ENCODE measurements around the gene MMS22L. TPM values are rescaled to one million over a fixed set of nuclear protein-coding genes. Genes with fewer than 3 reads are reported as not detected.

MMS22L gene
- total and polyA plus RNA-seq, 2 experiments from 2014 or later, result 11.7 to 49.5 TPM

DNA sequence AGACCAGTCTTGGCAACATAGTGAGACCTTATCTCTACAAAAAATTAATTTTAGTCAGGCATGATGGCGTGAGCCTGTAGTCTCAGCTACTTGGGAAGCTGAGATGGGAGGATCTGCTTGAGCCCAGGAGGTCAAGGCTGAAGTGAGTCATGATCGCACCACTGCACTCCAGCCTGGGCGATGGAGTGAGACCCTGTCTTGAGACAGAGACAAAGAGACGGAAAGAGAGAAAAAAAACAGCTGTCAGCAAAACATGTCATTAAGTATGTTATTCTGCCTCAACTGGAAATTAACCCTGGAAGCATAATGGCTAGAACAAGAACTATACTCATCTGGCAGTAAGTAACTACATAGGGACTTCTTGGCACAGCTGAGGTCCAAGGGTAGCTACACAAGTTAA lies 7.2 kb downstream of the MMS22L start:
- Histone ChIP-seq H3K36me3 (ENCODE audit: insufficient read depth) (peaks cover 25% of the 10 kb centered on the region), H3K9me2 (ENCODE audit: insufficient read depth) (no peaks in the 10 kb centered on the region), H3K27ac (ENCODE audit: low read depth) (no peak overlapping the region), H3K27me3 (ENCODE audit: insufficient read depth) (no peaks in the 10 kb centered on the region), H3K4me1 (ENCODE audit: insufficient read depth) (no peaks in the 10 kb centered on the region), H3K79me2 (replicated peaks; ENCODE audit: insufficient read depth) (peaks cover 61% of the 10 kb centered on the region), H3K4me2 (no peak overlapping the region), H4K20me1 (replicated peaks; ENCODE audit: insufficient read depth) (peaks cover 13% of the 10 kb centered on the region; the same call in 1 of the 2 replicates), H2AFZ (no peak overlapping the region), H3K4me3 (no peak overlapping the region), H3F3A (replicated peaks; ENCODE audit: low read depth) (no peaks in the 10 kb centered on the region)
- Mint-ChIP-seq H3K36me3 (ENCODE audit: low read depth) (peaks cover 79% of the 10 kb centered on the region), H3K27me3 (ENCODE audit: insufficient read depth, low read depth, poor library complexity) (no peaks in the 10 kb centered on the region), H3K4me3 (no peak overlapping the region), H3K4me1 (peaks cover 2% of the 10 kb centered on the region; the same call in 1 of the 3 replicates), H3K9me3 (no peaks in the 10 kb centered on the region), H3K27ac (no peak overlapping the region)
- DNase-seq (ENCODE audit: low spot score) (no peak), ATAC-seq (no peak)
- TF ChIP-seq JUNB (IDR thresholded peaks at IDR 0.05; ENCODE audit: unreplicated experiment), result no peak
- TF ChIP-seq NANOG (IDR thresholded peaks at IDR 0.05; ENCODE audit: borderline replicate concordance), result no peak
- no peak for TF ChIP-seq ZNF114 (CRISPR knock-in tag; IDR thresholded peaks at IDR 0.05)
- TF ChIP-seq STAT1 (IDR thresholded peaks at IDR 0.05; ENCODE audit: unreplicated experiment), result no peak
- TF ChIP-seq POLR2AphosphoS5 (IDR thresholded peaks at IDR 0.05; ENCODE audit: low read depth), result no peak
- no peak for TF ChIP-seq ETS1 (IDR thresholded peaks at IDR 0.05)
- no peak for TF ChIP-seq REST (IDR thresholded peaks at IDR 0.05; ENCODE audit: unreplicated experiment)
- no peak for TF ChIP-seq ZNF462 (CRISPR knock-in tag; IDR thresholded peaks at IDR 0.05)
- no peak for TF ChIP-seq CREB1 (CRISPR knock-in tag; IDR thresholded peaks at IDR 0.05; ENCODE audit: low read depth)
- TF ChIP-seq ZNF331 (CRISPR knock-in tag; IDR thresholded peaks at IDR 0.05; ENCODE audit: low read depth), result no peak
- TF ChIP-seq EZH2phosphoT487 (IDR thresholded peaks at IDR 0.05; ENCODE audit: unreplicated experiment), result no peak

Data from GM23338 (cell line).